ENCODE data around the gene FAM234B. TPM values are rescaled to one million over a fixed set of nuclear protein-coding genes. Genes with fewer than 3 reads are reported as not detected.

The FAM234B gene
- total and polyA plus RNA-seq, 2 of the 8 experiments (the other 6 are each of a cell fraction or from before 2014, with no cell fraction given): 12.5 to 29.1 TPM

GRCh38 chr12:13093848-13094220 is 49.7 kb downstream of the FAM234B start (continued):
- TF ChIP-seq, protein P1, sequence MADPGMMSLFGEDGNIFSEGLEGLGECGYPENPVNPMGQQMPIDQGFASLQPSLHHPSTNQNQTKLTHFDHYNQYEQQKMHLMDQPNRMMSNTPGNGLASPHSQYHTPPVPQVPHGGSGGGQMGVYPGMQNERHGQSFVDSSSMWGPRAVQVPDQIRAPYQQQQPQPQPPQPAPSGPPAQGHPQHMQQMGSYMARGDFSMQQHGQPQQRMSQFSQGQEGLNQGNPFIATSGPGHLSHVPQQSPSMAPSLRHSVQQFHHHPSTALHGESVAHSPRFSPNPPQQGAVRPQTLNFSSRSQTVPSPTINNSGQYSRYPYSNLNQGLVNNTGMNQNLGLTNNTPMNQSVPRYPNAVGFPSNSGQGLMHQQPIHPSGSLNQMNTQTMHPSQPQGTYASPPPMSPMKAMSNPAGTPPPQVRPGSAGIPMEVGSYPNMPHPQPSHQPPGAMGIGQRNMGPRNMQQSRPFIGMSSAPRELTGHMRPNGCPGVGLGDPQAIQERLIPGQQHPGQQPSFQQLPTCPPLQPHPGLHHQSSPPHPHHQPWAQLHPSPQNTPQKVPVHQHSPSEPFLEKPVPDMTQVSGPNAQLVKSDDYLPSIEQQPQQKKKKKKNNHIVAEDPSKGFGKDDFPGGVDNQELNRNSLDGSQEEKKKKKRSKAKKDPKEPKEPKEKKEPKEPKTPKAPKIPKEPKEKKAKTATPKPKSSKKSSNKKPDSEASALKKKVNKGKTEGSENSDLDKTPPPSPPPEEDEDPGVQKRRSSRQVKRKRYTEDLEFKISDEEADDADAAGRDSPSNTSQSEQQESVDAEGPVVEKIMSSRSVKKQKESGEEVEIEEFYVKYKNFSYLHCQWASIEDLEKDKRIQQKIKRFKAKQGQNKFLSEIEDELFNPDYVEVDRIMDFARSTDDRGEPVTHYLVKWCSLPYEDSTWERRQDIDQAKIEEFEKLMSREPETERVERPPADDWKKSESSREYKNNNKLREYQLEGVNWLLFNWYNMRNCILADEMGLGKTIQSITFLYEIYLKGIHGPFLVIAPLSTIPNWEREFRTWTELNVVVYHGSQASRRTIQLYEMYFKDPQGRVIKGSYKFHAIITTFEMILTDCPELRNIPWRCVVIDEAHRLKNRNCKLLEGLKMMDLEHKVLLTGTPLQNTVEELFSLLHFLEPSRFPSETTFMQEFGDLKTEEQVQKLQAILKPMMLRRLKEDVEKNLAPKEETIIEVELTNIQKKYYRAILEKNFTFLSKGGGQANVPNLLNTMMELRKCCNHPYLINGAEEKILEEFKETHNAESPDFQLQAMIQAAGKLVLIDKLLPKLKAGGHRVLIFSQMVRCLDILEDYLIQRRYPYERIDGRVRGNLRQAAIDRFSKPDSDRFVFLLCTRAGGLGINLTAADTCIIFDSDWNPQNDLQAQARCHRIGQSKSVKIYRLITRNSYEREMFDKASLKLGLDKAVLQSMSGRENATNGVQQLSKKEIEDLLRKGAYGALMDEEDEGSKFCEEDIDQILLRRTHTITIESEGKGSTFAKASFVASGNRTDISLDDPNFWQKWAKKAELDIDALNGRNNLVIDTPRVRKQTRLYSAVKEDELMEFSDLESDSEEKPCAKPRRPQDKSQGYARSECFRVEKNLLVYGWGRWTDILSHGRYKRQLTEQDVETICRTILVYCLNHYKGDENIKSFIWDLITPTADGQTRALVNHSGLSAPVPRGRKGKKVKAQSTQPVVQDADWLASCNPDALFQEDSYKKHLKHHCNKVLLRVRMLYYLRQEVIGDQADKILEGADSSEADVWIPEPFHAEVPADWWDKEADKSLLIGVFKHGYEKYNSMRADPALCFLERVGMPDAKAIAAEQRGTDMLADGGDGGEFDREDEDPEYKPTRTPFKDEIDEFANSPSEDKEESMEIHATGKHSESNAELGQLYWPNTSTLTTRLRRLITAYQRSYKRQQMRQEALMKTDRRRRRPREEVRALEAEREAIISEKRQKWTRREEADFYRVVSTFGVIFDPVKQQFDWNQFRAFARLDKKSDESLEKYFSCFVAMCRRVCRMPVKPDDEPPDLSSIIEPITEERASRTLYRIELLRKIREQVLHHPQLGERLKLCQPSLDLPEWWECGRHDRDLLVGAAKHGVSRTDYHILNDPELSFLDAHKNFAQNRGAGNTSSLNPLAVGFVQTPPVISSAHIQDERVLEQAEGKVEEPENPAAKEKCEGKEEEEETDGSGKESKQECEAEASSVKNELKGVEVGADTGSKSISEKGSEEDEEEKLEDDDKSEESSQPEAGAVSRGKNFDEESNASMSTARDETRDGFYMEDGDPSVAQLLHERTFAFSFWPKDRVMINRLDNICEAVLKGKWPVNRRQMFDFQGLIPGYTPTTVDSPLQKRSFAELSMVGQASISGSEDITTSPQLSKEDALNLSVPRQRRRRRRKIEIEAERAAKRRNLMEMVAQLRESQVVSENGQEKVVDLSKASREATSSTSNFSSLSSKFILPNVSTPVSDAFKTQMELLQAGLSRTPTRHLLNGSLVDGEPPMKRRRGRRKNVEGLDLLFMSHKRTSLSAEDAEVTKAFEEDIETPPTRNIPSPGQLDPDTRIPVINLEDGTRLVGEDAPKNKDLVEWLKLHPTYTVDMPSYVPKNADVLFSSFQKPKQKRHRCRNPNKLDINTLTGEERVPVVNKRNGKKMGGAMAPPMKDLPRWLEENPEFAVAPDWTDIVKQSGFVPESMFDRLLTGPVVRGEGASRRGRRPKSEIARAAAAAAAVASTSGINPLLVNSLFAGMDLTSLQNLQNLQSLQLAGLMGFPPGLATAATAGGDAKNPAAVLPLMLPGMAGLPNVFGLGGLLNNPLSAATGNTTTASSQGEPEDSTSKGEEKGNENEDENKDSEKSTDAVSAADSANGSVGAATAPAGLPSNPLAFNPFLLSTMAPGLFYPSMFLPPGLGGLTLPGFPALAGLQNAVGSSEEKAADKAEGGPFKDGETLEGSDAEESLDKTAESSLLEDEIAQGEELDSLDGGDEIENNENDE (IDR thresholded peaks at IDR 0.05; ENCODE audit: insufficient replicate concordance, low read length): no peak
- TF ChIP-seq HDAC6 (IDR thresholded peaks at IDR 0.05; ENCODE audit: low read depth, low read length) (no peak), RFX5 (IDR thresholded peaks at IDR 0.05; ENCODE audit: borderline replicate concordance, low read depth, low read length) (no peak)
